ENCODE results near the gene INKA2.
A peak's percentile ranks its signal among the peaks of the same experiment; 100 is the strongest.

Gene INKA2

GRCh38 chr1:111758373-111758772 is 19.2 kb upstream of the INKA2 start:
- WGBS: 77% methylated on average over 1 of the region's 2 CpGs
- no peak overlapping the region for H3K4me2 ChIP-seq (ENCODE audit: low read length, poor library complexity, severe bottlenecking)

GRCh38 chr1:111756124-111756513 is 16.9 kb upstream of the INKA2 start:
- Histone ChIP-seq H3K36me3 (ENCODE audit: control insufficient read depth in 1 of 2, insufficient read depth in 2 of 2, low read depth in 1 of 2, low read length in 2 of 2) (peaks cover 6 to 24% of the 10 kb centered on the region in 2 experiments), H3K4me2 (ENCODE audit: low read length, poor library complexity, severe bottlenecking) (peak overlapping the region; percentile 83), H3K9me3 (ENCODE audit: control insufficient read depth, low read length) (no peaks in the 10 kb centered on the region), H2AFZ (ENCODE audit: low read depth, low read length) (peak overlapping the region; percentile 97), H2BK12ac (ENCODE audit: low read length in 2 of 2) (no peak overlapping the region), H2BK120ac (ENCODE audit: low read depth, low read length) (no peak overlapping the region), H2BK15ac (ENCODE audit: low read depth, poor library complexity, severe bottlenecking) (peak overlapping the region; percentile 97), H2AK5ac (ENCODE audit: low read length, severe bottlenecking) (no peak overlapping the region), H3K9ac (ENCODE audit: low read length) (peak overlapping the region; percentile 93), H3K27me3 (ENCODE audit: control insufficient read depth in 1 of 2, insufficient read depth in 1 of 2, low read length in 2 of 2) (no peaks in the 10 kb centered on the region), H4K91ac (ENCODE audit: low read length) (peak overlapping the region; percentile 15), H3K14ac (ENCODE audit: low read length in 2 of 2) (peak overlapping the region in 1 of 2 experiments; percentile 90), H3K18ac (ENCODE audit: low read depth in 1 of 2, low read length in 2 of 2) (peak overlapping the region; percentile 94 to 98), H4K8ac (ENCODE audit: low read length) (peak overlapping the region; percentile 89), H3K4me1 (ENCODE audit: control insufficient read depth, insufficient read depth, low read depth, low read length) (peaks cover 3% of the 10 kb centered on the region), H3K27ac (ENCODE audit: low read length, poor library complexity, severe bottlenecking) (peak overlapping the region; percentile 90), H3K23ac (ENCODE audit: low read length in 2 of 2) (peak overlapping the region in 1 of 2 experiments; percentile 90), H3K4me3 (ENCODE audit: insufficient read depth in 1 of 2, low read depth in 1 of 2, low read length in 2 of 2) (peak overlapping the region; percentile 89 to 96), H3K4ac (ENCODE audit: low read depth in 1 of 2, low read length in 2 of 2) (peak overlapping the region; percentile 36 to 89), H2BK5ac (ENCODE audit: low read depth, low read length, poor library complexity, severe bottlenecking) (no peak overlapping the region), H3K79me1 (replicated peaks; ENCODE audit: low read length, poor library complexity, severe bottlenecking) (peaks cover 9% of the 10 kb centered on the region)
- no peak for DNase-seq
- WGBS: under 1% methylated on average over 35 of the region's 35 CpGs

More at GRCh38 chr1:111758373-111758772, 19.2 kb upstream of the INKA2 start:
- Histone ChIP-seq H3K36me3 (ENCODE audit: control insufficient read depth in 1 of 2, insufficient read depth in 2 of 2, low read depth in 1 of 2, low read length in 2 of 2) (peaks cover 9 to 47% of the 10 kb centered on the region in 2 experiments), H2BK12ac (ENCODE audit: low read length in 2 of 2) (no peak overlapping the region), H2BK120ac (ENCODE audit: low read depth, low read length) (no peak overlapping the region), H3K4ac (ENCODE audit: low read depth in 1 of 2, low read length in 2 of 2) (no peak overlapping the region), H3K27ac (ENCODE audit: low read length, poor library complexity, severe bottlenecking) (no peak overlapping the region), H2BK15ac (ENCODE audit: low read depth, poor library complexity, severe bottlenecking) (no peak overlapping the region), H2AK5ac (ENCODE audit: low read length, severe bottlenecking) (no peak overlapping the region), H4K8ac (ENCODE audit: low read length) (no peak overlapping the region), H4K91ac (ENCODE audit: low read length) (no peak overlapping the region), H3K79me1 (replicated peaks; ENCODE audit: low read length, poor library complexity, severe bottlenecking) (peaks cover 11% of the 10 kb centered on the region), H2AFZ (ENCODE audit: low read depth, low read length) (no peak overlapping the region), H3K9ac (ENCODE audit: low read length) (peak overlapping the region; percentile 50), H3K9me3 (ENCODE audit: control insufficient read depth, low read length) (no peaks in the 10 kb centered on the region), H3K14ac (ENCODE audit: low read length in 2 of 2) (no peak overlapping the region), H3K27me3 (ENCODE audit: control insufficient read depth in 1 of 2, insufficient read depth in 1 of 2, low read length in 2 of 2) (no peaks in the 10 kb centered on the region), H3K4me1 (ENCODE audit: control insufficient read depth, insufficient read depth, low read depth, low read length) (peaks cover 3% of the 10 kb centered on the region), H3K4me3 (ENCODE audit: insufficient read depth in 1 of 2, low read depth in 1 of 2, low read length in 2 of 2) (no peak overlapping the region), H3K23ac (ENCODE audit: low read length in 2 of 2) (no peak overlapping the region), H3K18ac (ENCODE audit: low read depth in 1 of 2, low read length in 2 of 2) (no peak overlapping the region), H2BK5ac (ENCODE audit: low read depth, low read length, poor library complexity, severe bottlenecking) (no peak overlapping the region)
- peak; percentile 50 for DNase-seq

- H3K18ac ChIP-seq (ENCODE audit: low read depth in 1 of 2, low read length in 2 of 2): peak within 1 kb of the TSS; percentile 94 to 98
- H3K4me2 ChIP-seq (ENCODE audit: low read length, poor library complexity, severe bottlenecking): peak within 1 kb of the TSS; percentile 83
- WGBS: 1% methylated on average over 67 of the region's 67 CpGs
- peak within 1 kb of the TSS; percentile 97 for H2BK15ac ChIP-seq (ENCODE audit: low read depth, poor library complexity, severe bottlenecking)
- H4K8ac ChIP-seq (ENCODE audit: low read length): peak within 1 kb of the TSS; percentile 89
- H2BK120ac ChIP-seq (ENCODE audit: low read depth, low read length): peak within 1 kb of the TSS; percentile 35
- H3K36me3 ChIP-seq (ENCODE audit: control insufficient read depth in 1 of 2, insufficient read depth in 2 of 2, low read depth in 1 of 2, low read length in 2 of 2): peaks cover 6 to 19% of the 10 kb centered on the region in 2 experiments
- H2BK5ac ChIP-seq (ENCODE audit: low read depth, low read length, poor library complexity, severe bottlenecking): no peak within 1 kb of the TSS
- H2BK12ac ChIP-seq (ENCODE audit: low read length in 2 of 2): peak within 1 kb of the TSS in 1 of 2 experiments; percentile 34
- H3K27ac ChIP-seq (ENCODE audit: low read length, poor library complexity, severe bottlenecking): peak within 1 kb of the TSS; percentile 90
- no peaks in the 10 kb centered on the region for H3K27me3 ChIP-seq (ENCODE audit: control insufficient read depth in 1 of 2, insufficient read depth in 1 of 2, low read length in 2 of 2)
- peak within 1 kb of the TSS in 1 of 2 experiments; percentile 90 for H3K14ac ChIP-seq (ENCODE audit: low read length in 2 of 2)
- peaks cover 9% of the 10 kb centered on the region for H3K79me1 ChIP-seq (replicated peaks; ENCODE audit: low read length, poor library complexity, severe bottlenecking)
- peak within 1 kb of the TSS; percentile 89 to 96 for H3K4me3 ChIP-seq (ENCODE audit: insufficient read depth in 1 of 2, low read depth in 1 of 2, low read length in 2 of 2)
- H3K23ac ChIP-seq (ENCODE audit: low read length in 2 of 2): peak within 1 kb of the TSS in 1 of 2 experiments; percentile 90
- H2AK5ac ChIP-seq (ENCODE audit: low read length, severe bottlenecking): no peak within 1 kb of the TSS
- no peaks in the 10 kb centered on the region for H3K9me3 ChIP-seq (ENCODE audit: control insufficient read depth, low read length)
- H3K4me1 ChIP-seq (ENCODE audit: control insufficient read depth, insufficient read depth, low read depth, low read length): peaks cover 3% of the 10 kb centered on the region
- peak within 1 kb of the TSS; percentile 93 for H3K9ac ChIP-seq (ENCODE audit: low read length)
- peak within 1 kb of the TSS; percentile 95 for H4K91ac ChIP-seq (ENCODE audit: low read length)
- H3K4ac ChIP-seq (ENCODE audit: low read depth in 1 of 2, low read length in 2 of 2): peak within 1 kb of the TSS; percentile 36 to 89
- peak within 1 kb of the TSS; percentile 97 for H2AFZ ChIP-seq (ENCODE audit: low read depth, low read length)
- DNase-seq: peak; percentile 99
These were observed 16.3 kb upstream of the INKA2 start, which contains the start of gene DDX20 for GRCh38 chr1:111755331-111756123. DDX20 (plus strand) TSS chr1:111755901; CDS start chr1:111755925, 24 bp downstream.

GRCh38 chr1:111754984-111755330 is 15.8 kb upstream of the INKA2 start:
- H3K23ac ChIP-seq (ENCODE audit: low read length in 2 of 2): no peak overlapping the region
- peak overlapping the region; percentile 64 to 73 for H3K18ac ChIP-seq (ENCODE audit: low read depth in 1 of 2, low read length in 2 of 2)
- peak; percentile 77 for DNase-seq
- peak overlapping the region; percentile 95 for H4K91ac ChIP-seq (ENCODE audit: low read length)
- peak overlapping the region; percentile 70 for H3K4me2 ChIP-seq (ENCODE audit: low read length, poor library complexity, severe bottlenecking)
- H3K14ac ChIP-seq (ENCODE audit: low read length in 2 of 2): no peak overlapping the region
- H3K4me1 ChIP-seq (ENCODE audit: control insufficient read depth, insufficient read depth, low read depth, low read length): peaks cover 3% of the 10 kb centered on the region
- H3K27ac ChIP-seq (ENCODE audit: low read length, poor library complexity, severe bottlenecking): peak overlapping the region; percentile 62
- H2BK15ac ChIP-seq (ENCODE audit: low read depth, poor library complexity, severe bottlenecking): peak overlapping the region; percentile 9
- peak overlapping the region; percentile 35 for H2BK120ac ChIP-seq (ENCODE audit: low read depth, low read length)
- peak overlapping the region; percentile 3 to 26 for H3K4ac ChIP-seq (ENCODE audit: low read depth in 1 of 2, low read length in 2 of 2)
- peak overlapping the region; percentile 16 for H2AFZ ChIP-seq (ENCODE audit: low read depth, low read length)
- H2BK12ac ChIP-seq (ENCODE audit: low read length in 2 of 2): no peak overlapping the region
- H2BK5ac ChIP-seq (ENCODE audit: low read depth, low read length, poor library complexity, severe bottlenecking): no peak overlapping the region
- H3K4me3 ChIP-seq (ENCODE audit: insufficient read depth in 1 of 2, low read depth in 1 of 2, low read length in 2 of 2): peak overlapping the region; percentile 66 to 89
- H3K9ac ChIP-seq (ENCODE audit: low read length): peak overlapping the region; percentile 93
- no peaks in the 10 kb centered on the region for H3K27me3 ChIP-seq (ENCODE audit: control insufficient read depth in 1 of 2, insufficient read depth in 1 of 2, low read length in 2 of 2)
- no peaks in the 10 kb centered on the region for H3K9me3 ChIP-seq (ENCODE audit: control insufficient read depth, low read length)
- peak overlapping the region; percentile 71 for H4K8ac ChIP-seq (ENCODE audit: low read length)
- under 1% methylated on average over 12 of the region's 12 CpGs for WGBS
- H2AK5ac ChIP-seq (ENCODE audit: low read length, severe bottlenecking): no peak overlapping the region
- H3K36me3 ChIP-seq (ENCODE audit: control insufficient read depth in 1 of 2, insufficient read depth in 2 of 2, low read depth in 1 of 2, low read length in 2 of 2): peaks cover 6 to 13% of the 10 kb centered on the region in 2 experiments
- peaks cover 7% of the 10 kb centered on the region for H3K79me1 ChIP-seq (replicated peaks; ENCODE audit: low read length, poor library complexity, severe bottlenecking)

Measured in mesenchymal stem cell (in vitro differentiated cells and primary cell).